Muscle of arm (tissue), 12 donors: ENCODE data around the gene N4BP2. TPM values are rescaled to one million over a fixed set of nuclear protein-coding genes. Genes with fewer than 3 reads are reported as not detected.
"Not testable (repeated sequence)": the region's sequence is repeated elsewhere in the genome, so short reads cannot be mapped to it uniquely, and the experiment has no call there.

Experiments
- DNase-seq: peaks from one replicate; pipeline ENCODE4 v3.0.0-alpha.2; 2013
- polyA plus RNA-seq, 12 donors: library from polyadenylated mRNA; unstranded; fragments of 120-200 nt; gene quantifications; one replicate each; pipeline ENCODE4 v1.2.1, GENCODE V29; 2013; ENCODE audit not compliant: insufficient read length in 12 of 12

The N4BP2 gene
- polyA plus RNA-seq, 12 donors = 12.0 to 42.2 (median 15.4) TPM

DNA sequence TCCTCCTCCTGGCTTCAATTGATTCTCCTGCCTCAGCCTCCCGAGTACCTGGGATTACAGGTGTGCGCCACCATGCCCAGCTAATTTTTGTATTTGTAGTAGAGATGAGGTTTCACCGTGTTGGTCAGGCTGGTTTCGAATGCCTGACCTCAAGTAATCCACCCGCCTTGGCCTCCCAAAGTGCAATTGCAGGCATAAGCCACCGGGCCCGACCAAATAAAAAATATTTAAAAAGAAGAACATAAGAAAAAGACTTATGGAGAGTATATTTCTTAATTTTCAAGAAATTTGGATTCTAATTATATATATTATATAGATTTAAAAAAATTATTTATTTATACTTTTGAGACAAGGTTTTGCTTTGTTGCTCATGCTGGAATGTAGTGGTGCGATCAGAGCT, 29.8 kb downstream of the N4BP2 start:
- no peak for DNase-seq

DNA sequence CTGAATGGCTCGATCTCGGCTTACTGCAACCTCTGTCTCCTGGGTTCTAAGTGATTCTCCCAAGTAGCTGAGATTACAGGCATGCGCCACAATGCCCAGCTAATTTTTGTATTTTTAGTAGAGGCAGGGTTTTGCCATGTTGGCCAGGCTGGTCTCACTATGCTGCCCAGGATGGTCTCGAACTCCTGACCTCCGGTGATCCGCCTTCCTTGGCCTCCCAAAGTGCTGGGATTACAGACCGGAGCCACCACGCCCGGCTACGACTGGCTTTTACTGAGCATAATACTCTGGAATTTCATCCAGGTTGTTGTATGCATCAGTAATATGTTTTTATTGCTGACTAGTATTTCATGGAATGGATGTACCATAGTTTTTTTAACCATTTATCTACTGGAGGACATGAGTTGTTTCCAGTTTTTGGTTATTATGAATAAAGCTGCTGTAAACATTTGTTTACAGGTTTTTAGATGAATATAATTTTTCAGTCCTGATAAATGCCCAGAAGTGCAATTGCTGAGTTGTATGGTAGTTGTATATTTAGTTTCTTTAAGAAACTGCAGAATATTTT, 31.2 kb downstream of the N4BP2 start:
- DNase-seq = no peak

- not testable (repeated sequence) for DNase-seq
These were observed 36.8 kb downstream of the N4BP2 start for GRCh38 chr4:40093400-40093799.

DNA sequence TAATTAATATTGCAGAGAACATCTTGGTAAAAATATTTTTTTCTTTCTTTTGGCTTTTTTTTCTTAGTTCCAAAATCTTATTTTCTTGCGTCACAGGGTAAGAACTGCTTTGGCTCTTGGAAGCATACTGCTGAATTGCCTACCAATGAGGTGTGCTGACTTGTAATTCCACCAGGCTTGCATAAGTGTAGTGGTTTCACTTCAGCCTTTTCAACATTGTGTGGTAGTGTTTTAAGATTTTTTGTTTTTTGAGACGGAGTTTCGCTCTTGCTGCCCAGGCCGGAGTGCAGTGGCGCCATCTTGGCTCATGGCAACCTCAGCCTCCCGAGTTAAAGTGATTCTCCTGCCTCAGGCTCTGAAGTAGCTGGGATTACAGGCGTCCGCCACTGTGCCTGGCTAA, 42.4 kb downstream of the N4BP2 start:
- DNase-seq = no peak

GRCh38 chr4:40107150-40107549, 50.5 kb downstream of the N4BP2 start:
- not testable (repeated sequence) for DNase-seq

- DNase-seq = no peak
These were observed 55.6 kb downstream of the N4BP2 start for GRCh38 chr4:40112027-40112792.

GRCh38 chr4:40114206-40114605, 57.6 kb downstream of the N4BP2 start:
- no peak for DNase-seq

- DNase-seq = no peak
These were observed 62.2 kb downstream of the N4BP2 start for GRCh38 chr4:40118861-40119260.

- no peak for DNase-seq
These were observed 62.7 kb downstream of the N4BP2 start for GRCh38 chr4:40119344-40119743.

DNA sequence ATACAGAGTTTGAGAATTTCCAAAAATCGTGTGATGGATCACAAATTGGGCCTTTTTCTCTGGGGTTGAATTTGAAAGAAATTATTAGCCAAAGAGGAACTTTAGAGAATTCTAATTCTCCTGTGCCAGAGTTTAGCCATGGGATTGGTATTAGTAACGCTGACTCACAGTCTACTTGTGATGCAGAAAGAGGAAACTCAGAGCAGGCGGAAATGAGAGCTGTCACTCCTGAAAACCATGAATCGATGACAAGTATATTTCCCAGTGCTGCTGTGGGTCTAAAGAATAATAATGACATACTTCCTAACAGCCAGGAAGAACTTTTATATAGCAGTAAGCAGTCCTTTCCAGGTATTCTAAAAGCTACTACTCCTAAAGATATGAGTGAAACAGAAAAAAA, 64.9 kb downstream of the N4BP2 start:
- DNase-seq = peak; percentile 22

GRCh38 chr4:40122941-40123340, 66.3 kb downstream of the N4BP2 start:
- DNase-seq = no peak

- no peak for DNase-seq
These were observed 68.0 kb downstream of the N4BP2 start for GRCh38 chr4:40124690-40125089.

GRCh38 chr4:40130401-40131036, 73.9 kb downstream of the N4BP2 start:
- DNase-seq = no peak

GRCh38 chr4:40132816-40133215, 76.2 kb downstream of the N4BP2 start:
- DNase-seq = no peak

DNA sequence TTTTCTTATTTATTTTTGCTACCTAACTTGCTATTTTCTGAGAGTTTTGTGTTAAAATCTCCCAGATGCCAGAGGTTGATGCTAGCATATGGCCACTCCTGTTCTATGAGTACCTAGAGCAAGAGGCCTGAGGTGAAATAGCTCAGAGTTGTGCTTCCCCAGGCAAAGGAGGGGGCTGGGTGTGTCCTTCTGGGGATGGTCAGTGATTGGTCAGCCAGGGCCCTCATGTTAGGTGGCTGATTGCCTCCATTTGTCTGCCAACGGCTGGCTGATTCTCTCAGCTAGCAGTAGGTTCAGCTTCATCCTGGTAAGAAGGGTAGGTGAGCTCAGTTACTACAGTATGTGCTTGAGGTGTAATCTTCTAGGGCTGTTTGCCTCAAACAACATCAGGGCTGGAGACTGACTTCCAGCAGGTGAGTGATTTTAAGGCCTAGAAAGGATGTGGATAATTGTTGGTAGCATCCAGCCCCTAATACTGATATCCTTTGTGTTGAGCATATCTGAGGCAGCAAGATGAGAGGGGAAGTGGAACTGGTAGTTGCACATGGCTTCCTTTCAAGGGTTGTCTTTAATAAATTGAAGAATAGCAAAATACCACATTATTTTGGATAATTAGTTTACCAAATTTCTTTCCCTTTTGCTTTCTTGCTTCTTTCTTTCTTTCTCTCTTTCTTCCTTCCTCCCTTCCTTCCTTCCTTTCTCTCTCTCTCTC, 77.7 kb downstream of the N4BP2 start:
- DNase-seq = no peak

- DNase-seq = not testable (repeated sequence)
These were observed 79.6 kb downstream of the N4BP2 start for GRCh38 chr4:40136202-40136601.

DNA sequence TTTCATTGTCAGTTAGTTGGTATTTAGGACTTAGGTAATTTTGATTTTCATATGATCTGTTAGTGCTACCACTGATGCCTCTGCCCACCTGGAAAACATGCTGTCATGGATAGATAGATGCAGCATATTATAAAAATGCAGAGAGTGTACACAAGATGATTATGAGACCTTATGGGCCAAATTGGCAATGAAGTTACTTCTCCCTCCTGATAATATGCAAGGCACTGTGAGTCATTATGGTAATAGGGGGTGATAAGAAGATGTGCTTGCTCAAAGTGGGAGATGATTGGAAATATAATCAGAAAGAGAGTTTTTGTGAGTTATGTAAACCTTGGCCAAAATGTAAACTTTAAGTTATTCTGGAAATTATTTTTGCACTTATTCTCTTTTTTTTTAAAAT, 83.5 kb downstream of the N4BP2 start:
- DNase-seq = no peak

- not testable (repeated sequence) for DNase-seq
These were observed 83.9 kb downstream of the N4BP2 start for GRCh38 chr4:40140597-40140996.

DNA sequence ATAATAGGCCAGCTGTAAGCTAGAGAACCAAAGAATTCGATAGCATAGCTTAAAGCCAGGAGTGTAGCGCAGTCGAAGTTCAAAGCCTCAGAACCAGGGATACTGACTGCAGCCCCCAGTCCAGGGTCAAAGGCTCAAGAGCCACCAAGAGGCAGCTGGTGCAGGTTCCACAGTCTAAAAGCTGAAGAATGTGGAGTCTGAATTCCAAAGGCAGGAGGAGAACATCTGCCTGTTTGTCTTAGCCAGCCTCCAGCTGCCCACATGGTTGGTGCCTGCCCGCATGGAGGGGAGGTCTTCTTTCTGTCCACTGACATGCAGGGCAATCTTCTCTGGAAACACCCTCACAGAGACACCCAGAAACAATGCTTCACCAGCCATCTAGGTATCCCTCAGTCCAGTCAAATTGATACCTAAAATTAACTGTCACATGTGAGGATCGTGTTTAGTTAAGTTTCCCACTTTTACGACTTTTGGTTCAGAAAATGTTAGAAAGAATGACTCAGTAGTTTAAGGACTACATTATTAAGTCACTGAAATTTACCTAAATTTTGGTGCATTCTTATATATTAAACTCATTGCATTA, 87.4 kb downstream of the N4BP2 start:
- no peak for DNase-seq

DNA sequence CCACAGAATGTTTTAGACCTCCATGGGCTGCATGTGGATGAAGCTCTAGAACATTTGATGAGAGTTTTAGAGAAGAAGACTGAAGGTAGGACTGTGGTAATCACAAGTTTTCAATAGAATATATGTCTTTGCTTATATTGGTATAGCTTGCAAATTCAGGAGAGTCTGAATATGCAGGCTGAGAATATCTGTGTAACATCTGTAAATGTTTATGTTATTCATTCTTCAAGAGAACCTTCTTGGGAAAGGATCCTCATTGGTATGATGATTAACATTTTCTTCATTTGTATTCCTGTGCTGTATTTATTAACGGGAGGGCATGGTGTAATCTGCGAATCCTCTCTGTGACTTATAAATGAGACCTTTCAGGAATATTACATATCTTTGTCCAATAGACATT, 88.1 kb downstream of the N4BP2 start:
- no peak for DNase-seq

- not testable (repeated sequence) for DNase-seq
These were observed 90.8 kb downstream of the N4BP2 start for GRCh38 chr4:40147490-40147889.

GRCh38 chr4:40149960-40150385, 93.3 kb downstream of the N4BP2 start:
- peak; percentile 47 for DNase-seq
